Smooth muscle cell (in vitro differentiated cells): ENCODE measurements around the gene ZNF469. TPM values are rescaled to one million over a fixed set of nuclear protein-coding genes. Genes with fewer than 3 reads are reported as not detected.

Experiments
- DNase-seq: peaks from one replicate; lab custom pipeline; 2025; ENCODE audit not compliant: unreplicated experiment; lab: John Stamatoyannopoulos, UW
- H2AFZ ChIP-seq: fragments of 200-600 bp; sonication (generic); 2 replicates; pipeline ENCODE4 v1.6.0; 2016; ENCODE audit warnings: antibody characterized with exemption, low read depth, mild to moderate bottlenecking
- H3F3A ChIP-seq: fragments of 200-600 bp; sonication (generic); 2 replicates; pipeline ENCODE4 v1.6.0; 2017; ENCODE audit warnings: antibody characterized with exemption, low read depth
- H3K27ac ChIP-seq: fragments of 200-600 bp; sonication (generic); 2 replicates; pipeline ENCODE4 v1.5.1; 2016; ENCODE audit warnings: low read depth, mild to moderate bottlenecking
- H3K27me3 ChIP-seq: fragments of 200-600 bp; sonication (generic); 2 replicates; pipeline ENCODE4 v1.6.1; 2016; ENCODE audit warnings: low read depth, mild to moderate bottlenecking
- H3K36me3 ChIP-seq: fragments of 200-600 bp; sonication (generic); 2 replicates; pipeline ENCODE4 v1.5.1; 2016; ENCODE audit warnings: low read depth
- H3K4me1 ChIP-seq: fragments of 200-600 bp; sonication (generic); 2 replicates; pipeline ENCODE4 v1.5.1; 2016; ENCODE audit warnings: low read depth
- H3K4me2 ChIP-seq: fragments of 200-600 bp; sonication (generic); 2 replicates; pipeline ENCODE4 v1.6.0; 2016; ENCODE audit warnings: mild to moderate bottlenecking
- H3K4me3 ChIP-seq: fragments of 200-600 bp; sonication (generic); 2 replicates; pipeline ENCODE4 v1.5.1; 2016; ENCODE audit warnings: mild to moderate bottlenecking
- H3K79me2 ChIP-seq: fragments of 200-600 bp; sonication (generic); 2 replicates; pipeline ENCODE4 v1.6.0; 2016; ENCODE audit warnings: low read depth, mild to moderate bottlenecking
- H3K9ac ChIP-seq: fragments of 200-600 bp; sonication (generic); 2 replicates; pipeline ENCODE4 v1.6.0; 2016; ENCODE audit warnings: low read depth
- H3K9me3 ChIP-seq: fragments of 200-600 bp; sonication (generic); replicated peaks from 2 replicates; pipeline ENCODE4 v1.5.1; 2016; ENCODE audit warnings: low read depth
- H4K20me1 ChIP-seq: fragments of 200-600 bp; sonication (generic); 2 replicates; pipeline ENCODE4 v1.6.0; 2016; ENCODE audit warnings: low read depth
- CTCF ChIP-seq: fragments of 200-600 bp; sonication (generic); IDR thresholded peaks from 2 replicates; pipeline ENCODE4 v1.5.1; 2017; ENCODE audit warnings: borderline replicate concordance, mild to moderate bottlenecking, antibody characterized with exemption; ENCODE audit not compliant: insufficient read depth, poor library complexity, severe bottlenecking
- WGBS: methylation state at CpG from one replicate; pipeline ENCODE4 v1.1.7; 2016; ENCODE audit warnings: low lambda C conversion rate; 5-methylcytosine and 5-hydroxymethylcytosine counted together
- polyA plus RNA-seq: library from polyadenylated mRNA; unstranded; fragments of >200 nt; fragmentation: Nextera tagmentation; extraction: Ambion mirVana; gene quantifications from 2 replicates; pipeline ENCODE4 v1.2.1, GENCODE V29; 2016
- total RNA-seq: library from RNA; depleted of rRNA; stranded (reverse); fragments of >200 nt; gene quantifications from 2 replicates; pipeline ENCODE4 v1.2.3, GENCODE V29; 2014

The ZNF469 gene
- total and polyA plus RNA-seq, 2 experiments from 2014 or later: 5.0 to 6.2 TPM

DNA sequence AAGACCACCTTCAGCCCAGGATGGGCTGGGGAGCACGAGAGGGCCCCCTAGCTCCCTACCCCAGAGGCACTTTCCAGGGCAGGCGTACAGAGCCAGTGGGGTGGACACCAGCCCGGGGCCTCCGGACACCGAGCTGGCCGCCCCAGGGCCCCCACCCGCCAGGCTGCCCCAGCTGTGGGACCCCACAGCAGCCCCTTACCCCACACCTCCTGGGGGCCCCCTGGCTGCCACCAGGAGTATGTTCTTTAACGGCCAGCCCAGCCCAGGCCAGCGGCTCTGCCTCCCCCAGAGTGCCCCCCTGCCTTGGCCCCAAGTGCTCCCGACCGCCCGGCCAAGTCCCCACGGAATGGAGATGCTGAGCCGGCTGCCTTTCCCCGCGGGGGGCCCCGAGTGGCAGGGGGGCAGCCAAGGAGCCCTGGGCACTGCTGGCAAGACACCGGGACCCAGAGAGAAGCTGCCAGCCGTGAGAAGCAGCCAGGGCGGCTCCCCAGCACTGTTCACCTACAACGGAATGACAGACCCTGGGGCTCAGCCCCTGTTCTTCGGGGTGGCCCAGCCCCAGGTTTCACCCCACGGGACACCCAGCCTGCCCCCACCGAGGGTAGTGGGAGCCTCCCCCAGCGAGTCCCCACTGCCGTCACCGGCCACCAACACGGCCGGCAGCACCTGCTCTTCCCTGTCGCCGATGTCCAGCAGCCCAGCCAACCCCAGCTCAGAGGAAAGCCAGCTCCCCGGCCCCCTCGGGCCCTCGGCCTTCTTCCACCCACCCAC, 46.0 kb downstream of the ZNF469 start:
- 94% methylated on average over 25 of the region's 34 CpGs for WGBS
- Histone ChIP-seq H4K20me1 (peaks cover 15% of the 10 kb centered on the region), H3K79me2 (no peaks in the 10 kb centered on the region), H3K27me3 (no peaks in the 10 kb centered on the region), H3K36me3 (no peaks in the 10 kb centered on the region), H3K27ac (no peak overlapping the region), H3F3A (no peaks in the 10 kb centered on the region), H3K4me2 (no peak overlapping the region), H3K9ac (no peak overlapping the region), H2AFZ (no peak overlapping the region), H3K4me3 (no peak overlapping the region), H3K4me1 (no peaks in the 10 kb centered on the region), H3K9me3 (no peaks in the 10 kb centered on the region)
- DNase-seq: no peak
- TF ChIP-seq CTCF: no peak

DNA sequence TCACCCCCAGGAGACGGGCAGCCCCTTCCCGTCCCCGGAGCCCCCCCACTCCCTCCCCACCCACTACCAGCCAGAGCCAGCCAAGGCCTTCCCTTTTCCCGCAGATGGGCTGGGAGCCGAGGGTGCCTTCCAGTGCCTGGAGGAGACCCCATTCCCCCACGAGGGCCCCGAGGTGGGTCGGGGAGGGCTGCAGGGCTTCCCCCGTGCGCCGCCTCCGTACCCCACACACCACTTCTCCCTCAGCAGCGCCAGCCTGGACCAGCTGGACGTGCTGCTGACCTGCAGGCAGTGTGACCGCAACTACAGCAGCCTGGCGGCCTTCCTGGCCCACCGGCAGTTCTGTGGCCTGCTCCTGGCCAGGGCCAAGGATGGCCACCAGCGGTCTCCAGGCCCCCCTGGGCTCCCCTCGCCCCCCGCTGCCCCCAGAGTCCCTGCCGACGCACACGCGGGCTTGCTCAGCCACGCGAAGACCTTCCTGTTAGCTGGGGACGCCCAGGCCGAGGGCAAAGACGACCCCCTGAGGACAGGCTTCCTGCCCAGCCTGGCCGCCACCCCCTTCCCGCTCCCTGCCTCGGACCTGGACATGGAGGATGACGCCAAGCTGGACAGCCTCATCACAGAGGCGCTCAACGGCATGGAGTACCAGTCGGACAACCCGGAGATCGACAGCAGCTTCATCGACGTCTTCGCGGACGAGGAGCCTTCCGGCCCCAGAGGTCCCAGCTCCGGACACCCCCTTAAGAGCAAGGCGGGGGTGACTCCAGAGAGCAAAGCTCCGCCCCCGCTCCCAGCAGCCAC, 46.8 kb downstream of the ZNF469 start:
- no peak overlapping the region for H3K27ac ChIP-seq
- H3K27me3 ChIP-seq: no peaks in the 10 kb centered on the region
- no peak for DNase-seq
- H3K4me3 ChIP-seq: no peak overlapping the region
- H2AFZ ChIP-seq: no peak overlapping the region
- no peaks in the 10 kb centered on the region for H3K4me1 ChIP-seq
- no peaks in the 10 kb centered on the region for H3K9me3 ChIP-seq
- no peaks in the 10 kb centered on the region for H3K36me3 ChIP-seq
- H3K79me2 ChIP-seq: no peaks in the 10 kb centered on the region
- no peak overlapping the region for H3K9ac ChIP-seq
- no peaks in the 10 kb centered on the region for H3F3A ChIP-seq
- peaks cover 8% of the 10 kb centered on the region for H4K20me1 ChIP-seq
- no peak for TF ChIP-seq CTCF
- WGBS: 96% methylated on average over 20 of the region's 48 CpGs
- H3K4me2 ChIP-seq: no peak overlapping the region

- no peaks in the 10 kb centered on the region for H3K79me2 ChIP-seq
- no peak for TF ChIP-seq CTCF
- peaks cover 2% of the 10 kb centered on the region for H4K20me1 ChIP-seq
- H3K9ac ChIP-seq: no peak overlapping the region
- H3K27me3 ChIP-seq: no peaks in the 10 kb centered on the region
- H3K4me2 ChIP-seq: no peak overlapping the region
- no peaks in the 10 kb centered on the region for H3K9me3 ChIP-seq
- H2AFZ ChIP-seq: no peak overlapping the region
- H3K36me3 ChIP-seq: no peaks in the 10 kb centered on the region
- DNase-seq: no peak
- no peak overlapping the region for H3K4me3 ChIP-seq
- H3F3A ChIP-seq: no peaks in the 10 kb centered on the region
- H3K27ac ChIP-seq: no peak overlapping the region
- 95% methylated on average over 16 of the region's 36 CpGs for WGBS
- no peaks in the 10 kb centered on the region for H3K4me1 ChIP-seq
Observed at GRCh38 chr16:88430185-88430523, 47.4 kb downstream of the ZNF469 start.
